ENCODE results near the gene EFCAB6.

EFCAB6 gene

DNA sequence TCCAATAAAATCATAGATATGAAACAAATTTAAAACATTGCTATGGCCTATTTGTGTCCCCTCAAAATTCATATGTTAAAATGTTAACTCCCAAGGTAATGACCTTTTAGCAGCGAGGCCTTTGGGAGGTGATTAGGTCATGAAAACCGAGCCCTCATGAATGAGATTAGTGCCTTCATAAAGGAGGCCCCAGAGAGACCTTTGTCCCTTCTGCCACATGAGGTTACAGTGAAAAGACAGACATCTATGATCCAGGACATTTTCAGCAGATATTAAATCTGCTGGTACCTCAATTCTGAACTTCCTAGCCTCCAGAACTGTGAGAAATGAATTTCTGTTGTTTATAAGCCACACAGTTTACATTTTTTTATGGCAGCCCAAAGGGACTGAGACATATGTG is 228.6 kb downstream of the EFCAB6 start:
- no peak for DNase-seq (ENCODE audit: low spot score)

DNA sequence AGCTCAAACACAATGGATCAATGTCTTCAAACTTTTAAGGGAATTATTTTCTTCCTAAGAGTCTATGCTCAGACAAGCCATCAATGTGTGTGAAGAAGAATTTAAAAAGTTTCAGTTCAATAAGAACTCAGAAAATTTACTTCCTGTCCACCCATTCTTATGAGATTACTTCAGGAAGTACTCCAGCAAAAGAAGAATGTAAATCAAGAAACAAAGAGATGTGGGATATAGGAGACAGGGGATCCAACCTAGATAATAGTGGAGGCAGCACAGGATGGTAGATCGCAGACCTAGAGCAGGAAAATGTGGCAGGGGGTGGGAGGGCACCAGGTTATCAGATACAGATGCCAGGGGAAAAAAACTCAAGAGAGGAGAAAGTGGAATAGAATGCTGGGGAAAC is 229.7 kb downstream of the EFCAB6 start:
- no peak for DNase-seq (ENCODE audit: low spot score)

- DNase-seq (ENCODE audit: low spot score) = no peak
Measured at GRCh38 chr22:43580271-43580750, 231.8 kb downstream of the EFCAB6 start.

- DNase-seq (ENCODE audit: low spot score) = no peak
Measured at GRCh38 chr22:43574738-43575137, 237.4 kb downstream of the EFCAB6 start.

DNA sequence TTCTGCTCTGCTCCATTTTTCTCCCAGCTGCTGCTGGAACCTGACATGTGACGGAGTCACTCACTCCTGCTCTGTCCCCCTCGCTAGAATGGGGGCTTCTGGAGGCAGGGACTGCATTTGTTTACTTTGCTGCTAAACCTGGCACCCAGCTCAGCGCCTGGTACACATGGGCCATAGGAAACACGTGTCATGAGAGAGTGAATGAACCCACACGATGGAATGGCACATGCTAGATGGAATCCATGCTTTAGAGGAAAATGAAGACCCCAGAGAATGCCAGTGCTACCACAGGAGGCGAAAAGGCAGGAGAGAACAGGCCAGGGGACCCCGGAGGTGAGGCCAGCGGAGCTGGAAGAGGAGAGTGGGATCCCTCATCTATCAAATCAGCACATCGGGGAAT is 239.4 kb downstream of the EFCAB6 start:
- DNase-seq (ENCODE audit: low spot score) = no peak

DNA sequence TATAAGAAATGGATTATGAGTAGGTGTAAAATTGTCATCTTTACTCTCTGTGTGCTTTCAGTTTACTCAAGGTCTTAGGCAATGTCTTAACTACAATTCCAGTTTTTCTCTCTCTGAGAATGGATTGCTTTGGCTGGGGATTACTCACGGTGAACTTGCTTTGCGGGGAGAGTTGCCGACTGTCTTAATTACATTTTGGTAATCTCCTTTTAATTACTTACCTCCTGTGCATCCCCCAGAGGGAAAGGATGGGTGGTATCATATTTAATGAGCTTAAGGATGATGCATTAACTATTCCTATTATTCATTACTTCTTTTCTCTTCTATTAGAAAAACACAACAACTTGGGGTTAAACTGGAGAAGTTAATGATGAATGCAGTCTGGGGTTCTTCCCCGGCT is 240.9 kb downstream of the EFCAB6 start:
- DNase-seq (ENCODE audit: low spot score) = no peak

DNA sequence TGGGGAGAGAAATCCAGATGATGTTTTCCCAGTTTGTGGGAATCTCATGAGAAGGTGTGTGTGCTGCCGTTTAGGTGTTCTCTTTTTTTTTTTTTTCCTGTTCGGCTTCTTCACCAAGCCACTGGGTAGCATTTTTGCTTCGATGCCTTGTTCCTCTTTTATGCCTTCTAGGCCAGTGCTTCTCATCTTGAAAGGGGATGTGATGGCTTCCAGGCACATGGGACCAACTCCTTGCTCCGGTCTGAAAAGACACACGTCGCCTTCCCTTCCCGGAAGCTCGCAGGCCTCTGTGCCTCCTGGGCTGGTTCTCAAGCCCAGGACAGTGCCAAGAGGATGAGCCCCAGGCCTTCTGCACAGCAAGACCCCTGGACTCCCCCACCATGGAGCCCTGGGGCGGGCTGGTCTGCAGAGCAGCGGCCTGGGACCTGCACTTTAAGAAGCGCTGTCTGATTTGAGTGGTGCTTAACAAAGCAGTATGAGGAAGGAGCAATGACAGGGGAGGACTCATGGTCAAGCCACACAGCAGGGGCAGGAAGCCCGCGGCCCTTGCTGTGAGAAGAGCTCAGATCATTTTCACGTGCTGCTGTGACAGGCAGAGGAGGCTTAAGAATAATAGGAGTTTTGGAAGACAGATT is 241.5 kb downstream of the EFCAB6 start:
- DNase-seq (ENCODE audit: low spot score) = no peak

DNA sequence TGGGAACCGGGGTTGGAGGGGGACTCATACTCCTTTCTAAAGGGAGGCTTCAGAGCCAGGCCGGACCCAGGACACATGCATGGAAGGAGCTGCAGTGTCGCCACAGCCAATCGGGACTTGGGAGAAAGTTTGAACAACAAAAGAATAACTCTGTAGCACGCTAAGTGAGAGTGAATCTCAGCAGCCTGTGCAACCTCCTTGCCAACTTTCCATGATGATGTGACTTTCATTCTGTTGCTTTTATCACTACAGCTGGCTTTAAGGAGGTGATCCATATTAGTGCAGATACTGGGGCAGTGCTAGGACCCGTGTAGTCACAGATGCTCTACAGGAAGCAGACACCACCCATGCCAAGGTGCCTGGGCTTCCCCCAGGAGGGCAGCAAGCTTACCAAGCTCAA is 243.0 kb downstream of the EFCAB6 start:
- DNase-seq (ENCODE audit: low spot score) = no peak

DNA sequence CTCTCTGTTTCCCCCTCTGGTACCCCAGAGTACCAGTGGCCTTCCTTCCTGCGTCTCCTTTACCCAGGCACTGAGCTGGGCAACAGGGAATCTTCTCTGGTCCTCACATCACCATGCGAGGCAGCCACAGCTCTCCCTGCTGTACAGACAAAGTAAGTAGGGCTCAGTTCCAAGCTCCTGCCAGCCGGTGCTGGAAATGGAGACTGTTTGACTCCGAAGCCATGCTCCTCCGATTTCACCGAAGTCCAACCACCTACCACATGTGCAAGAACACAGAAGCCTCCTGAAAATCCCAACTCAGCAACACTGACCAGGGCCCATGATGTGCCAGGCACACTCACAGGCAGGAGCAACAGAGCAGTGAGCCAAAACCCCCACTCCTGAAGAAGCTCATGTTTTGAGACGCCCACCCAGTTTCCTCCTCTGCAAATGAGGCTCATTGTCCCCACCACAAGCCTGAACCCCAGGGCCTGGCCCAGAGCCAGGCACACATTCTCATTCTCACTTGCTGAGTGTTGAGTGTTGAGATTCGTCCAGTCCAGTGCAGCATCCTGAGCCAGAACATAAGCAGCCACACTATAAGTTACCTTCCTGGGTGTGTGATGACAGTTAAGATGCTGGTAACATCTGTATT is 244.3 kb downstream of the EFCAB6 start:
- no peak for DNase-seq (ENCODE audit: low spot score)

- DNase-seq (ENCODE audit: low spot score) = no peak
Measured at GRCh38 chr22:43566561-43567332, 245.4 kb downstream of the EFCAB6 start.

GRCh38 chr22:43566021-43566420 is 246.1 kb downstream of the EFCAB6 start:
- DNase-seq (ENCODE audit: low spot score) = no peak

DNA sequence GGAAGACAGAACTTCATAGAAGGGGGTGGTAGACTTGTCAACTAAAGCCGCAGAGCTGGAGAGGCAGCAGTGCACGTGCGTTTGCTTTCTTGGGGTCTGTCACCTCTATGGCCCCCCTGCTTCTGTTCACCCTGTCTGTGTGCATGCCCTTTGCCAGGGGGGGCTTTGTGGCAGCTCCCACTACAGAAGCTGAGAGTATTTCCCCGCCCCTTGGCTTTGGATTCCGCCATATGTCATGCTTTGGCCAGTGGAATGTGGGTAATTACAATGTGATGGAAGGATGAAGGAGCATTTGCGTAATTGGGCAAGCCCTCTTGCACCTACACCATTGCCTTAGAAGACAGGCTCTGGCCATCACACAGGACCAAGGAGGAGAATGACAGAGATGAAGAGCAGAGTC is 247.2 kb downstream of the EFCAB6 start:
- no peak for DNase-seq (ENCODE audit: low spot score)

DNA sequence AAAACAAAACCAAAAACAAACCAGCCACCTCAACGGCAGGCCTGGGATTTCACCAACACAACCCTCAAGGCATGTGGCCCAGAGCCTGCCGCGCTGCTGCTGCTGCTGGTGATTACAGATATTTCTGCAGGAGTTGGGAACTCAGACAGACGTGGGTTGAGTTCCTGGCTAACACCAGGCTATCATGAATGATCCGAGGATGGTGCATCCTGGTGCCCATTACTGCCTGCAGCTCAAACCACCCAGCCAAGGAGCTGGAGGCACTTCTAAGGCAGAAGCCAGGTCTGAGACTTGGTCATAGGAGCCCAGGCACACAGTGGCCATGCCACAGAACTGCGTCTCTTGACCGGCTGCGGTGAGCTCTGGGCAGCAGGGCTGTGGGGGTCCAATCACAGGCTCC is 248.5 kb downstream of the EFCAB6 start:
- no peak for DNase-seq (ENCODE audit: low spot score)

GRCh38 chr22:43562843-43563242 is 249.3 kb downstream of the EFCAB6 start:
- DNase-seq (ENCODE audit: low spot score) = no peak

- no peak for DNase-seq (ENCODE audit: low spot score)
Measured at GRCh38 chr22:43561415-43562178, 250.5 kb downstream of the EFCAB6 start.

DNA sequence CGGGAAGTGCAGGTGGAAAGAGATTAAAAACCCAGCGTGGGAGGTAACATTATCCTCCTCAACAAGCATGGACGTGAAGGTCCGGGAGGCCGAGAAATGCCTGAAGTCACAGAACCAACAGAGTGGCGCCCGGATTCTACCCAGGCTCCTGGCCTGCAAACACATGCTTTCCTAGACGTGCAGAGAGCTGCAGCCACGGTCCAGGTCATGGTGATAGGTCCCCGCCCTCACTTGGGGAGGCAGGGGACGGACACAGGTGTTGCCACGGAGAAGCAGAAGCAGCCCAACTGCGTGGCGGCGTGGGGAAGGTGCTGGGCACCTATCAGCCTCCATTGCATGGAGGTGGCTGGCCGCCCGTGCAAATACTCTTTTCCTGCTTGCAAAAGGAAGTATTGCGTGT is 251.5 kb downstream of the EFCAB6 start:
- DNase-seq (ENCODE audit: low spot score) = no peak

DNA sequence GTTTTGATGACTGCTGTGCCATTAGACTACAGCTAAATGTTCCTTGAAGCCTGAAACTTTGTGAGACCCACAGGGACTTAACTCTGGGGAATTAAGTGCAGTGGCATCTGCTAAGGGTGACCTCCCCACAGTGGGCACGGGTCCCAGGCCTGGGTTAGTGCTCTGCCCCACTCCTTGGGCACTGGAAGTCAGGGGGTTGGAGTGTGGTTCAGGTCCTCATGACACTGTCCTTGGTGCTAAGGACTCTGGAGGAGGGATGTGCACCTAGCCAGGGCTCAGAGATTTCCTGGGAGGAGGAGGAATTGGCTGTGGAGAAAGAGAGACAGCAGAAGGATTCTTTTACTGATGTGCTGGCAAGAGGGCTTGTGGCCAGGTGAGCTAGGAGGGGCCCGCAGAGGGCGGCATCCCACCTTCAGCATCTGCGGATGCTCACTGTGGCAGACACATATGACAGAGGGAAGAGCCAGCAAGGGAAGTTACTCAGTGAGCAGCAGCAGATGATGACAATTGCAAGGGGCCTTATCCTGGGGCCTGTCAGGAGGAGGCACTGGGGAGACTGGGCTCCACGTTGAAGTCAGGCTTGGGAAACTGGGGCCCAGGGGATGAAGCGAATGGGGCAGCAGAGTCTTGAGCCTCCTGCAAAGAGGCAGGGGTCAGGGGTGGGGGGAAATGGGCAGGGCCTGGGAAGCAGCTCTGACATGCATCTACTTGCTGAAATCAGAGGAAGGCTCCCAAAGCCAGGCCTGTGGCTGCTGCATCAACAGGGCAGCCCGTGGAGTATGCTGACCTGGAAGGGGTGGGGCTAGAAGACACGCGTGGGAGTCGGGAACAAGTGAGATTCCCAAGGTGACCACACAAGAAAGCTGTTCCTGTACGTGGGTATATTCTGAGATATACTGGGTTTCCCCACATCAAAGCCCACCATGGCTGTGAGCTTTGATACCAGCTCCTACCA is 256.3 kb downstream of the EFCAB6 start:
- DNase-seq (ENCODE audit: low spot score) = no peak

DNA sequence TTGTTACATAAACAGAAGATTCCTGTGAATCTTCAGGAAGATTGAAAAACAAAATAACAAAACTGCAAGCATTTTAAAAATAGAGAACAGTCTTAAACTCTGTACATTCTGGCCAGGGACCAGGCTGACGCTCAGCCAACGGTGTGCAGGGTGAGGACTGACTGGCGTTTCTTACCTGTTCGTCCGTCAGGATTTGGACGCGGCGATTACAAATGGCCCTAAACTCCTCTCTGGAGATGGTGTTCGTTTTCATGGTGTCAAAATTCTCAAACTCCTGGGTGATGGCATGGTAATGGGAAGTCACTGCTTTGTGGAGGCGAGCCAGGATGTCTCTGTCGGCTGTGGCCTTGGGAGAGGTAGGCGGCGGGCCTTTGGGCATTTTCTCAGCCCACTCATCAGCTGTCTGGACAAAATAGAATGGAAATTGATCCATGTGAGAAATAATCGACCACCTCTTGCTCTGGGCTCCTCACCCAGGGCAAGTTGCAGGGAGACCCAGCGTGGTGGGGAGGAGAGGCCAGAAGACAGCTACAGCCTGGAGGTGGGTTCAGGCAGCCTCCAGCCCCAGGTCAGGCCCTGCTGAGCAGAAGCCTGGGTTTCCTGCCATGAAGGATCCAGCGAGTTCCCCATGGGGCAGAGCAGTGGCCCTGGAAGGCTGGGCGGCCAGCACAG is 257.3 kb downstream of the EFCAB6 start:
- DNase-seq (ENCODE audit: low spot score) = no peak

- DNase-seq (ENCODE audit: low spot score) = no peak
Measured at GRCh38 chr22:43554259-43554636, 257.9 kb downstream of the EFCAB6 start.

DNA sequence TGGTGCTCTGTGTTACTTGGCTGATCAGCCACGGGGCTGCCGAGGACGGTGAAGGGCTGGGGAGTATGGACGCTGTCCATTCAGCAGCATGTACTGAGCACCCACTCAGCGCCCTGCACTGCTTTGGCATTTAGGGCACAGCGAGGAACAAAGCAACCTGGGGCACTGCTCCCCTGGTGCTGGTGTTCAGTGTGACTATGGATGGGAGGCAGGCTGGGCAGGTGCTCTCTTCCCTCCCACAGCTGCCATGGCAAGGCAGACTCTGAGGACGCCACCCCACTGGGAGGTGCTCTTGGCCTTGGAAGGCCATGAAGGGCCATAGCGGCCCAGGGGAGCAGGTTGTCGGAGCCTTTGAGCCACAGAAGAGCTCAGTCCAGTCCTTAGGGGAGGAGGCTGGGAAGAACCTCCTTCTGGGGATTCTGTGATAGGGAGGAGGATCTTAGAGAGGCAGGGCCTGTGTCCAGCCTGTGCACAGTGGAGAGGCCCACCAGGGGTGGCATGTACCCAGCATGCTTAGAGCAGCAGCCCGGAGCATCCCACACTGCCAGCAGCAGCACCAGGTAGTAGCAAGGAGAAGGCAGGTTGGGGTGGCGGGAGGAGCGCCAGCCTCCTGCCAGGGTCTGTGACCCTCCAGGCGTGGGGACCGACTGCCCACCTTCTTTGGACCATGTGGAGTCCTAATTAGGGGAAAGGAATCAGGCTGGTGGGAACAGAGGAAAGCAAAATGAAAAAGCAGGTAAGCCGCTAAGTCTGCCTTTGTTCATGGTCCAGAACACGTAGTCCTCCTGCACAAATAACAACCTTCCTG is 258.4 kb downstream of the EFCAB6 start:
- DNase-seq (ENCODE audit: low spot score) = no peak
